Neuronal stem cell (in vitro differentiated cells): Measurements from ENCODE around the gene ELFN1.

Source experiments
- DNase-seq: peaks from one replicate; pipeline ENCODE4 v3.0.0-alpha.2; 2013; ENCODE audit warnings: low spot score
- H2AFZ ChIP-seq: one replicate; pipeline ENCODE4 v1.6.1; 2013; ENCODE audit warnings: mild to moderate bottlenecking, low read length, inconsistent platforms
- H2AK5ac ChIP-seq: 2 replicates; pipeline ENCODE4 v1.6.1; 2013; ENCODE audit warnings: low read depth, mild to moderate bottlenecking, inconsistent platforms, low read length, moderate library complexity, mixed read lengths
- H2BK120ac ChIP-seq: 2 replicates; pipeline ENCODE4 v1.6.1; 2013; ENCODE audit warnings: low read depth, mild to moderate bottlenecking, inconsistent platforms, low read length, moderate library complexity, mixed read lengths
- H2BK12ac ChIP-seq: one replicate; pipeline ENCODE4 v1.6.1; 2013; ENCODE audit warnings: low read length, inconsistent platforms
- H2BK15ac ChIP-seq: 2 replicates; pipeline ENCODE4 v1.6.1; 2013; ENCODE audit warnings: mild to moderate bottlenecking, low read length, inconsistent platforms, mixed read lengths
- H2BK5ac ChIP-seq: one replicate; pipeline ENCODE4 v1.6.1; 2013; ENCODE audit warnings: inconsistent platforms, mild to moderate bottlenecking, low read length, moderate library complexity
- H3K14ac ChIP-seq: one replicate; pipeline ENCODE4 v1.6.1; 2013; ENCODE audit warnings: low read length, inconsistent platforms
- H3K18ac ChIP-seq: 2 replicates; pipeline ENCODE4 v1.6.1; 2013; ENCODE audit warnings: low read length, inconsistent platforms
- H3K23ac ChIP-seq: 2 replicates; pipeline ENCODE4 v1.6.1; 2013; ENCODE audit warnings: low read depth, mild to moderate bottlenecking, mixed read lengths, low read length, inconsistent platforms; ENCODE audit not compliant: poor library complexity
- H3K27ac ChIP-seq: replicated peaks from 3 replicates; pipeline ENCODE4 v1.5.1; 2013; ENCODE audit warnings: low read length, inconsistent platforms
- H3K27me3 ChIP-seq, 3 experiments: 2 replicates each; pipeline ENCODE4 v1.6.1; 2013; ENCODE audit warnings: low read length in 3 of 3, mild to moderate bottlenecking in 2 of 3, inconsistent platforms in 1 of 3, low read depth in 1 of 3, mixed read lengths in 1 of 3, moderate library complexity in 1 of 3; ENCODE audit not compliant: control insufficient read depth in 3 of 3, insufficient read depth in 3 of 3
- H3K36me3 ChIP-seq, 2 donors: replicated peaks in 1 of 2; 2 replicates each; pipeline ENCODE4 v1.6.1; 2013; ENCODE audit warnings: low read length in 2 of 2; ENCODE audit not compliant: control insufficient read depth in 2 of 2, insufficient read depth in 2 of 2
- H3K4ac ChIP-seq: 2 replicates; pipeline ENCODE4 v1.6.1; 2013; ENCODE audit warnings: inconsistent platforms, mild to moderate bottlenecking, low read length, moderate library complexity
- H3K4me1 ChIP-seq, 2 donors: 1 replicate in 1 of 2; 2 replicates in 1 of 2; pipeline ENCODE4 v1.6.1; 2013; ENCODE audit warnings: low read length in 2 of 2, low read depth in 1 of 2; ENCODE audit not compliant: control insufficient read depth in 2 of 2, insufficient read depth in 1 of 2
- H3K4me2 ChIP-seq: one replicate; pipeline ENCODE4 v1.6.1; 2013; ENCODE audit warnings: mild to moderate bottlenecking, low read length, inconsistent platforms; ENCODE audit not compliant: insufficient read depth, poor library complexity, severe bottlenecking
- H3K4me3 ChIP-seq, 2 donors: 2 replicates each; pipeline ENCODE4 v1.5.1; 2013; ENCODE audit warnings: low read length in 2 of 2, mild to moderate bottlenecking in 2 of 2, inconsistent platforms in 1 of 2, moderate library complexity in 1 of 2
- H3K79me1 ChIP-seq: one replicate; pipeline ENCODE4 v1.6.1; 2013; ENCODE audit warnings: low read depth, mild to moderate bottlenecking, inconsistent platforms, low read length, moderate library complexity
- H3K9ac ChIP-seq: one replicate; pipeline ENCODE4 v1.6.1; 2013; ENCODE audit warnings: mild to moderate bottlenecking, low read depth, low read length, inconsistent platforms; ENCODE audit not compliant: poor library complexity
- H3K9me3 ChIP-seq, 2 donors: replicated peaks in 1 of 2; 2 replicates each; pipeline versions ENCODE3 to v1.6.1; 2013; ENCODE audit warnings: low read length in 2 of 2, mild to moderate bottlenecking in 2 of 2, inconsistent platforms in 1 of 2, low read depth in 1 of 2, mixed read lengths in 1 of 2, moderate library complexity in 1 of 2; ENCODE audit not compliant: control insufficient read depth in 2 of 2, insufficient read depth in 1 of 2
- H4K8ac ChIP-seq: one replicate; pipeline ENCODE4 v1.6.1; 2013; ENCODE audit warnings: low read depth, mild to moderate bottlenecking, inconsistent platforms, low read length, moderate library complexity
- H4K91ac ChIP-seq: one replicate; pipeline ENCODE4 v1.6.1; 2013; ENCODE audit warnings: low read length, low read depth, mild to moderate bottlenecking, inconsistent platforms; ENCODE audit not compliant: poor library complexity
- WGBS, 2 donors: extraction: QIAGEN DNeasy Blood & Tissue Kit; methylation state at CpG; one replicate each; pipeline ENCODE4 v1.1.7; 2013; ENCODE audit warnings: missing lambda C conversion rate in 2 of 2, mixed read lengths in 1 of 2; ENCODE audit not compliant: insufficient read length in 2 of 2, insufficient replicate concordance in 1 of 2; ENCODE audit errors: extremely low coverage in 2 of 2; 5-methylcytosine and 5-hydroxymethylcytosine counted together

Gene ELFN1

DNA sequence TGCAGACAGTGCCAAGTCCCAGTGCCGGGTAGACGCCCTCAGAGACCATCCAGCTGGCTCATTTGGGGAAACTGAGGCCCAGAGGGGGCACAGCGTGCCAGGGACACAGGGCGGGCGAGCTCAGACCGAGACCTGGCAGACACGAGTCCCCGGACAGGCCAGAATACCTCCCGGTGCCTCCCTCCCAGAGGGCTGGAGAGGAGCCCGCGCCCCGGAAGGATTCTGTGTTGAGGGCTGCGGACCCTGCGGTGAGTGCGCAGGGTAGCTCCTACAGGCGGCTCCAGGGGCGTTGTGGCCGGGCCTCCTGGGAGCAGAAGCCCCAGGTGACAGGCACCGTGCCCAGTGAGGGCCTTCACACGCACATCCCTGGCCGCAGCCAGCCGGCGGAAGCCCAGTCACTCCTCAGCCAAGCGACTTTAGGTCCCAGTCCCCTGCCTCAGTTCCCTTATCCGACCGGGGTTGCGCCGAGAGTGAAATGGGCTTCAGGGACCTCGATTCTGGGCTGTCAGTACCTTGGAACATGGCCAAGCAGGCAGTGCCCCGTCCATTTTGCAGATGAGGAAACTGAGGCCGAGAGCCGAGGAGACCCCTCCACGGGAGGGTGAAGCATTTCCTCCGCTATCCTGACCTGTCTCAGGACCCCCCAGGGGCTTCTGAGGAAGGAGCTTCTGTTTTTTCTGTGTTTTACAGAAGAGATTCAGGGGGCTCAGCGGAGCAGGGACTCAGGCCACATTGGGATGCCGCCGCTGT, 73.6 kb downstream of the ELFN1 start:
- peak overlapping the region; percentile 65 for H3K23ac ChIP-seq
- H3K9me3 ChIP-seq = no peaks in the 10 kb centered on the region
- H4K91ac ChIP-seq = no peak overlapping the region
- no peak overlapping the region for H3K4me2 ChIP-seq
- no CpG with 5 or more reads among the region's 37 CpGs for WGBS, 2 donors
- no peak overlapping the region for H3K4me3 ChIP-seq
- H2BK15ac ChIP-seq = no peak overlapping the region
- H3K79me1 ChIP-seq = peaks cover 7% of the 10 kb centered on the region
- H3K18ac ChIP-seq = peak overlapping the region; percentile 28
- no peak overlapping the region for H2BK120ac ChIP-seq
- no peak overlapping the region for H3K4ac ChIP-seq
- H2AFZ ChIP-seq = no peak overlapping the region
- peaks cover 0 to 4% of the 10 kb centered on the region in 2 donors for H3K4me1 ChIP-seq
- peak overlapping the region; percentile 56 for H3K14ac ChIP-seq
- peak overlapping the region; percentile 21 for H3K9ac ChIP-seq
- H3K27me3 ChIP-seq = no peaks in the 10 kb centered on the region
- peak overlapping the region; percentile 39 for H2BK5ac ChIP-seq
- H3K27ac ChIP-seq = no peak overlapping the region
- DNase-seq = no peak
- no peak overlapping the region for H4K8ac ChIP-seq
- H3K36me3 ChIP-seq = peaks cover 11 to 47% of the 10 kb centered on the region in 2 donors
- no peak overlapping the region for H2BK12ac ChIP-seq
- peak overlapping the region; percentile 63 for H2AK5ac ChIP-seq

DNA sequence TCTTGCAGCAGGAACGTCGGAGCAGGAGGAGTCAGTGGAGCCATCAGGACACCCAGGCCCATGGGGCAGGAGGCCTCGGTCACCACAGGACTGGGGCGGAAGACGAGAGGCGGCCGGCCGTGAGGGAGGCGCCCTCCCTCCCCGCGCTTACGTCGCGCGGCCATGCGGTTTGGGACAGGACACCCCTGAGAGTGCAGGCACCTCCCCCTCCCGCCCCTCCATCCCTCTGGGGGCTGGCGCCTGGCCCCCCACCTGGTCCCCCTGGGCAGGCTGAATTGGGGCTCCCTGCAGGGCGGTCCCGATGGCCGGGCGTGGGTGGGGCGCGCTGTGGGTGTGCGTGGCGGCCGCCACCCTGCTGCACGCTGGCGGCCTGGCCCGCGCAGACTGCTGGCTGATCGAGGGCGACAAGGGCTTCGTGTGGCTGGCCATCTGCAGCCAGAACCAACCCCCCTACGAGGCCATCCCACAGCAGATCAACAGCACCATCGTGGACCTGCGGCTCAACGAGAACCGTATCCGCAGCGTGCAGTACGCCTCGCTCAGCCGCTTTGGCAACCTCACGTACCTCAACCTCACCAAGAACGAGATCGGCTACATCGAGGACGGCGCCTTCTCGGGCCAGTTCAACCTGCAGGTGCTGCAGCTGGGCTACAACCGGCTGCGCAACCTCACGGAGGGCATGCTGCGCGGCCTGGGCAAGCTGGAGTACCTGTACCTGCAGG, 74.4 kb downstream of the ELFN1 start:
- no peak overlapping the region for H2AFZ ChIP-seq
- H2BK12ac ChIP-seq = no peak overlapping the region
- peak overlapping the region; percentile 4 for H3K14ac ChIP-seq
- no peak overlapping the region for H3K18ac ChIP-seq
- H4K91ac ChIP-seq = no peak overlapping the region
- H3K27ac ChIP-seq = no peak overlapping the region
- H2BK5ac ChIP-seq = peak overlapping the region; percentile 39
- no peak overlapping the region for H2BK15ac ChIP-seq
- WGBS, 2 donors = no CpG with 5 or more reads among the region's 56 CpGs
- H3K4me1 ChIP-seq = peaks cover under 1 to 2% of the 10 kb centered on the region in 2 donors
- H2AK5ac ChIP-seq = no peak overlapping the region
- H3K36me3 ChIP-seq = peaks cover 11 to 47% of the 10 kb centered on the region in 2 donors
- H3K79me1 ChIP-seq = peaks cover 7% of the 10 kb centered on the region
- peak overlapping the region; percentile 70 for H3K9ac ChIP-seq
- no peak overlapping the region for H3K4ac ChIP-seq
- H3K23ac ChIP-seq = peak overlapping the region; percentile 80
- no peak for DNase-seq
- H3K4me3 ChIP-seq = no peak overlapping the region
- no peaks in the 10 kb centered on the region for H3K27me3 ChIP-seq
- H4K8ac ChIP-seq = no peak overlapping the region
- peak overlapping the region; percentile 18 for H3K4me2 ChIP-seq
- H3K9me3 ChIP-seq = no peaks in the 10 kb centered on the region
- H2BK120ac ChIP-seq = no peak overlapping the region

DNA sequence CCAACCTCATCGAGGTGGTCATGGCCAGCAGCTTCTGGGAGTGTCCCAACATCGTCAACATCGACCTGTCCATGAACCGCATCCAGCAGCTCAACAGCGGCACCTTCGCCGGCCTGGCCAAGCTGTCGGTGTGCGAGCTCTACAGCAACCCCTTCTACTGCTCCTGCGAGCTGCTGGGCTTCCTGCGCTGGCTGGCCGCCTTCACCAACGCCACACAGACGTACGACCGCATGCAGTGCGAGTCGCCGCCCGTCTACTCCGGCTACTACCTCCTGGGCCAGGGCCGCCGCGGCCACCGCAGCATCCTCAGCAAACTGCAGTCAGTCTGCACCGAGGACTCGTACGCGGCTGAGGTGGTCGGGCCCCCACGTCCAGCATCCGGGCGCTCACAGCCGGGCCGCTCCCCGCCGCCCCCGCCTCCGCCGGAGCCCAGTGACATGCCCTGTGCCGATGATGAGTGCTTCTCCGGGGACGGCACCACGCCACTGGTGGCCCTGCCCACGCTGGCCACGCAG, 75.0 kb downstream of the ELFN1 start:
- H3K4me3 ChIP-seq = no peak overlapping the region
- peak overlapping the region; percentile 80 for H3K23ac ChIP-seq
- WGBS, 2 donors = no CpG with 5 or more reads among the region's 46 CpGs
- no peak overlapping the region for H4K8ac ChIP-seq
- H2BK5ac ChIP-seq = no peak overlapping the region
- H3K79me1 ChIP-seq = peaks cover 7% of the 10 kb centered on the region
- H2AK5ac ChIP-seq = no peak overlapping the region
- H3K9ac ChIP-seq = peak overlapping the region; percentile 70
- no peak overlapping the region for H3K14ac ChIP-seq
- no peaks in the 10 kb centered on the region for H3K27me3 ChIP-seq
- H2AFZ ChIP-seq = no peak overlapping the region
- H3K4me1 ChIP-seq = peaks cover 0 to 6% of the 10 kb centered on the region in 2 donors
- H3K9me3 ChIP-seq = no peaks in the 10 kb centered on the region
- no peak overlapping the region for H3K18ac ChIP-seq
- DNase-seq = no peak
- H2BK120ac ChIP-seq = no peak overlapping the region
- no peak overlapping the region for H2BK15ac ChIP-seq
- no peak overlapping the region for H3K4me2 ChIP-seq
- no peak overlapping the region for H3K27ac ChIP-seq
- no peak overlapping the region for H3K4ac ChIP-seq
- no peak overlapping the region for H4K91ac ChIP-seq
- no peak overlapping the region for H2BK12ac ChIP-seq
- H3K36me3 ChIP-seq = peaks cover 11 to 47% of the 10 kb centered on the region in 2 donors
